K562 (cell line): ENCODE results near the gene TADA2A. TPM values are rescaled to one million over a fixed set of nuclear protein-coding genes. Genes with fewer than 3 reads are reported as not detected.
A peak's percentile ranks its signal among the peaks of the same experiment; 100 is the strongest.

Source experiments
- BACH1 ChIP-seq: fragments of 200-800 bp; sonication (Bioruptor generic); IDR thresholded peaks from 2 replicates; pipeline ENCODE4 v1.6.1; 2016; ENCODE audit warnings: missing genetic modification characterization, missing compliant biosample characterization
- BRD9 ChIP-seq: fragments of 450-650 bp; IDR thresholded peaks from 2 replicates; pipeline ENCODE4 v1.6.1; 2018; ENCODE audit warnings: low read depth; ENCODE audit not compliant: partially characterized antibody
- EZH2 ChIP-seq: IDR thresholded peaks from 2 replicates; pipeline ENCODE4 v1.6.1; 2012; ENCODE audit warnings: low read depth, mild to moderate bottlenecking, inconsistent platforms, low read length, borderline replicate concordance
- FOSL1 ChIP-seq: fragments of 200-800 bp; sonication (Bioruptor generic); conservative IDR thresholded peaks from 2 replicates; pipeline ENCODE4 v1.6.1; 2016; ENCODE audit warnings: missing genetic modification characterization, missing compliant biosample characterization
- GABPB1 ChIP-seq: sonication (generic); formaldehyde crosslinking; IDR thresholded peaks from 2 replicates; pipeline ENCODE4 v1.8.0; 2022; ENCODE audit warnings: mild to moderate bottlenecking, missing genetic modification reagents
- GATA2 ChIP-seq: sonication (generic); formaldehyde crosslinking; IDR thresholded peaks from 2 replicates; pipeline ENCODE4 v1.4.0; 2020; ENCODE audit warnings: mild to moderate bottlenecking, missing genetic modification reagents
- MCM2 ChIP-seq: fragments of 450-650 bp; IDR thresholded peaks from 2 replicates; pipeline ENCODE4 v1.6.1; 2017; ENCODE audit warnings: low read depth, mild to moderate bottlenecking
- MEF2D ChIP-seq: conservative IDR thresholded peaks from 2 replicates; pipeline ENCODE4 v1.6.1; 2016; ENCODE audit warnings: low read depth, missing genetic modification characterization, missing compliant biosample characterization
- PHB ChIP-seq: fragments of 250-450 bp; sonication (Bioruptor Pico); IDR thresholded peaks from 2 replicates; pipeline ENCODE4 v1.5.0; 2021
- TAF7 ChIP-seq: fragments of 450-650 bp; IDR thresholded peaks from 2 replicates; pipeline ENCODE4 v1.6.1; 2016; ENCODE audit warnings: missing genetic modification characterization, missing compliant biosample characterization
- XRCC4 ChIP-seq: IDR thresholded peaks from one replicate; pipeline ENCODE4 v1.6.1; 2011; ENCODE audit not compliant: insufficient read depth, insufficient read length; ENCODE audit errors: extremely low read depth
- ZNF324 ChIP-seq: fragments of 250-450 bp; sonication (Bioruptor Pico); IDR thresholded peaks from 2 replicates; pipeline ENCODE4 v1.4.0; 2020; ENCODE audit warnings: mild to moderate bottlenecking
- ZNF41 ChIP-seq: fragments of 250-450 bp; sonication (Bioruptor Pico); conservative IDR thresholded peaks from 2 replicates; pipeline ENCODE4 v1.4.0; 2020; ENCODE audit warnings: mild to moderate bottlenecking
- ZNF830 ChIP-seq: fragments of 250-450 bp; sonication (Bioruptor Pico); IDR thresholded peaks from 2 replicates; pipeline ENCODE4 v1.5.0; 2021; ENCODE audit warnings: mild to moderate bottlenecking
- polyA plus RNA-seq, 8 experiments: library from polyadenylated mRNA; depleted of rRNA in 4 of 8; stranded (reverse) in 5 of 8; unstranded in 3 of 8; fragments of >200 nt; fragmentation: Nextera tagmentation in 2 of 8; fragmentation: Illumina TruSeq in 1 of 8; extraction: Ambion mirVana in 2 of 8; extraction: Trizol in 1 of 8; gene quantifications; 2 replicates each; pipeline versions ENCODE4 v1.2.1 to v1.2.3, GENCODE V29; 2011 to 2014; ENCODE audit warnings: inconsistent platforms in 1 of 8, missing spikeins in 1 of 8
- total RNA-seq, 7 experiments: library from RNA; depleted of rRNA in 6 of 7; stranded (reverse); fragments of >200 nt in 6 of 7; fragmentation: Illumina TruSeq in 2 of 7; extraction: Trizol in 2 of 7; gene quantifications; 2 replicates each; pipeline versions ENCODE4 v1.2.1 to v1.2.3, GENCODE V29; 2011 to 2021; ENCODE audit warnings: low replicate concordance in 1 of 7
- TF ChIP-seq, protein P1 (sequence below): fragments of 450-650 bp; IDR thresholded peaks from 2 replicates; pipeline ENCODE4 v1.6.1; 2016; ENCODE audit warnings: low read depth
- TF ChIP-seq, protein P2 (sequence below): sonication (generic); formaldehyde crosslinking; IDR thresholded peaks from 2 replicates; pipeline ENCODE4 v1.8.0; 2022; ENCODE audit warnings: mild to moderate bottlenecking, missing genetic modification reagents
- TF ChIP-seq, protein P3 (sequence below), 2 experiments: fragments of 450-650 bp in 1 of 2; IDR thresholded peaks; 2 replicates each; pipeline ENCODE4 v1.6.1; 2011 to 2017; ENCODE audit warnings: low read depth in 2 of 2, antibody characterized with exemption in 1 of 2, borderline replicate concordance in 1 of 2, low read length in 1 of 2, mild to moderate bottlenecking in 1 of 2, mixed read lengths in 1 of 2; ENCODE audit not compliant: control insufficient read depth in 1 of 2

TADA2A gene
- total and polyA plus RNA-seq, 9 of the 15 experiments (the other 6 are each of a cell fraction or from before 2014, with no cell fraction given) = 13.8 to 37.7 (median 25.0) TPM

DNA sequence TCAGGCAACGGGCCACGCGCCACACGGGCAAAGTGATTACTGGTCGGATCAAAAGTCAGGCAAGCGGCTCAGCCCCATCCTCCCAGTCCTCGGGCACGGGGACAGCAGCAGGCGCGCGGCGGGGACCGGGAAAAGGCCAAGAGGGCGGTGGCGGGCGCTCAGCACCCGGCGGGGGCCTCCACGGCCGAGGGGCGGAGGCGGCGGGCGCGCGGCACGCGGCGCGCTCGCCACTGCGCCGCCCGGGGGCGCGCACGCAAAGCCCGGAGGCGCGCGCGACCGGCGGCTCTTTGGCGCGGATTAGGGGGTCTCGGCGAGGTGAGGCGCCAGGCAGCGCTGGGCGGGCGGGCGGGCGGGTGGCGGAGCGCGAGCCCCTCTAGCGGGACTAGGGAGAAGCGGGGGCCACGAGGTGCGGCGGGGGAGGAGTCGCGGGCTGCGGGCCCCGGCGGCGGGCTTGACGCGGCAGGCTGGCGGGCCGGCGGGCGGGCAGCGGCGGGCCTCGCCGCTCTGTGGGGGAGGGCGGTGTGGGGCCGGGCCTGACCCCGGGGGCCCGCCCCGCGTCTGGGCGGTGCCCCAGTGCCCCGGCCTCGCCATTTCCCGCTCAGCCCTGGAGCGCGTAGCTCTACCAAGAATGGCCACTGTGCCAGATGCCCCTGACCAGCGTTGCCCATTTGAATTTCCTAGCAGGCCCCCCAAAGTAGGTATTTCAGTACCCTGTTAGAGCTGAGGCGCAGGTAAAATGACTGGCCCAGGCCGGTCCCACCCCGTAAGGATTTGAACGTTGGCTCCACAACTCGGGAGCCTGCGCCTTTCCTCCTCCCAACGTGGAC lies at the start of gene TADA2A, which contains the start of gene ACACA (continued):
- TF ChIP-seq, protein P1, sequence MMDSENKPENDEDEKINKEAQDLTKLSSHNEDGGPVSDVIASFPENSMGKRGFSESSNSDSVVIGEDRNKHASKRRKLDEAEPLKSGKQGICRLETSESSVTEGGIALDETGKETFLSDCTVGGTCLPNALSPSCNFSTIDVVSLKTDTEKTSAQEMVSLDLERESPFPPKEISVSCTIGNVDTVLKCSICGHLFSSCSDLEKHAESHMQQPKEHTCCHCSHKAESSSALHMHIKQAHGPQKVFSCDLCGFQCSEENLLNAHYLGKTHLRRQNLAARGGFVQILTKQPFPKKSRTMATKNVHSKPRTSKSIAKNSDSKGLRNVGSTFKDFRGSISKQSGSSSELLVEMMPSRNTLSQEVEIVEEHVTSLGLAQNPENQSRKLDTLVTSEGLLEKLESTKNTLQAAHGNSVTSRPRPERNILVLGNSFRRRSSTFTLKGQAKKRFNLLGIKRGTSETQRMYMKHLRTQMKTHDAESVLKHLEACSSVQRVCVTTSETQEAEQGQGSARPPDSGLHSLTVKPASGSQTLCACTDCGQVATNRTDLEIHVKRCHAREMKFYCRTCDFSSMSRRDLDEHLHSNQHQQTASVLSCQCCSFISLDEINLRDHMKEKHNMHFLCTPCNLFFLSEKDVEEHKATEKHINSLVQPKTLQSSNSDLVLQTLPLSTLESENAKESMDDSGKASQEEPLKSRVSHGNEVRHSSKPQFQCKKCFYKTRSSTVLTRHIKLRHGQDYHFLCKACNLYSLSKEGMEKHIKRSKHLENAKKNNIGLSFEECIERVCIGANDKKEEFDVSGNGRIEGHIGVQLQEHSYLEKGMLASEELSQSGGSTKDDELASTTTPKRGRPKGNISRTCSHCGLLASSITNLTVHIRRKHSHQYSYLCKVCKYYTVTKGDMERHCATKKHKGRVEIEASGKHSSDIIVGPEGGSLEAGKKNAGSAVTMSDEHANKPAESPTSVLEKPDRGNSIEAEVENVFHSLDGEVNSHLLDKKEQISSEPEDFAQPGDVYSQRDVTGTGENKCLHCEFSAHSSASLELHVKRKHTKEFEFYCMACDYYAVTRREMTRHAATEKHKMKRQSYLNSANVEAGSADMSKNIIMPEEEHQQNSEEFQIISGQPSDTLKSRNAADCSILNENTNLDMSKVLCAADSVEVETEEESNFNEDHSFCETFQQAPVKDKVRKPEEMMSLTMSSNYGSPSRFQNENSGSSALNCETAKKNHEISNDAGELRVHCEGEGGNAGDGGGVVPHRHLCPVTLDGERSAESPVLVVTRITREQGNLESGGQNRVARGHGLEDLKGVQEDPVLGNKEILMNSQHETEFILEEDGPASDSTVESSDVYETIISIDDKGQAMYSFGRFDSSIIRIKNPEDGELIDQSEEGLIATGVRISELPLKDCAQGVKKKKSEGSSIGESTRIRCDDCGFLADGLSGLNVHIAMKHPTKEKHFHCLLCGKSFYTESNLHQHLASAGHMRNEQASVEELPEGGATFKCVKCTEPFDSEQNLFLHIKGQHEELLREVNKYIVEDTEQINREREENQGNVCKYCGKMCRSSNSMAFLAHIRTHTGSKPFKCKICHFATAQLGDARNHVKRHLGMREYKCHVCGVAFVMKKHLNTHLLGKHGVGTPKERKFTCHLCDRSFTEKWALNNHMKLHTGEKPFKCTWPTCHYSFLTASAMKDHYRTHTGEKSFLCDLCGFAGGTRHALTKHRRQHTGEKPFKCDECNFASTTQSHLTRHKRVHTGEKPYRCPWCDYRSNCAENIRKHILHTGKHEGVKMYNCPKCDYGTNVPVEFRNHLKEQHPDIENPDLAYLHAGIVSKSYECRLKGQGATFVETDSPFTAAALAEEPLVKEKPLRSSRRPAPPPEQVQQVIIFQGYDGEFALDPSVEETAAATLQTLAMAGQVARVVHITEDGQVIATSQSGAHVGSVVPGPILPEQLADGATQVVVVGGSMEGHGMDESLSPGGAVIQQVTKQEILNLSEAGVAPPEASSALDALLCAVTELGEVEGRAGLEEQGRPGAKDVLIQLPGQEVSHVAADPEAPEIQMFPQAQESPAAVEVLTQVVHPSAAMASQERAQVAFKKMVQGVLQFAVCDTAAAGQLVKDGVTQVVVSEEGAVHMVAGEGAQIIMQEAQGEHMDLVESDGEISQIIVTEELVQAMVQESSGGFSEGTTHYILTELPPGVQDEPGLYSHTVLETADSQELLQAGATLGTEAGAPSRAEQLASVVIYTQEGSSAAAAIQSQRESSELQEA = no peak
- TF ChIP-seq, protein P2, sequence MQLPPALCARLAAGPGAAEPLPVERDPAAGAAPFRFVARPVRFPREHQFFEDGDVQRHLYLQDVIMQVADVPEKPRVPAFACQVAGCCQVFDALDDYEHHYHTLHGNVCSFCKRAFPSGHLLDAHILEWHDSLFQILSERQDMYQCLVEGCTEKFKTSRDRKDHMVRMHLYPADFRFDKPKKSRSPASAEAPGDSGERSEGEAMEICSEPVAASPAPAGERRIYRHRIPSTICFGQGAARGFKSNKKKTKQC (CRISPR knock-in tag) = no peak
- TF ChIP-seq EZH2 (no peak), TAF7 (no peak), MEF2D (tag) (no peak), ZNF830 (no peak), GABPB1 (no peak), BACH1 (tag) (peak; percentile 38), XRCC4 (no peak), GATA2 (CRISPR knock-in tag) (no peak), ZNF41 (CRISPR knock-in tag) (0 out of 2 replicates have a peak, but pooled peaks have one; percentile 32), MCM2 (no peak), BRD9 (no peak), ZNF324 (CRISPR knock-in tag) (no peak), PHB (CRISPR knock-in tag) (no peak), FOSL1 (tag) (no peak)
- TF ChIP-seq, protein P3, sequence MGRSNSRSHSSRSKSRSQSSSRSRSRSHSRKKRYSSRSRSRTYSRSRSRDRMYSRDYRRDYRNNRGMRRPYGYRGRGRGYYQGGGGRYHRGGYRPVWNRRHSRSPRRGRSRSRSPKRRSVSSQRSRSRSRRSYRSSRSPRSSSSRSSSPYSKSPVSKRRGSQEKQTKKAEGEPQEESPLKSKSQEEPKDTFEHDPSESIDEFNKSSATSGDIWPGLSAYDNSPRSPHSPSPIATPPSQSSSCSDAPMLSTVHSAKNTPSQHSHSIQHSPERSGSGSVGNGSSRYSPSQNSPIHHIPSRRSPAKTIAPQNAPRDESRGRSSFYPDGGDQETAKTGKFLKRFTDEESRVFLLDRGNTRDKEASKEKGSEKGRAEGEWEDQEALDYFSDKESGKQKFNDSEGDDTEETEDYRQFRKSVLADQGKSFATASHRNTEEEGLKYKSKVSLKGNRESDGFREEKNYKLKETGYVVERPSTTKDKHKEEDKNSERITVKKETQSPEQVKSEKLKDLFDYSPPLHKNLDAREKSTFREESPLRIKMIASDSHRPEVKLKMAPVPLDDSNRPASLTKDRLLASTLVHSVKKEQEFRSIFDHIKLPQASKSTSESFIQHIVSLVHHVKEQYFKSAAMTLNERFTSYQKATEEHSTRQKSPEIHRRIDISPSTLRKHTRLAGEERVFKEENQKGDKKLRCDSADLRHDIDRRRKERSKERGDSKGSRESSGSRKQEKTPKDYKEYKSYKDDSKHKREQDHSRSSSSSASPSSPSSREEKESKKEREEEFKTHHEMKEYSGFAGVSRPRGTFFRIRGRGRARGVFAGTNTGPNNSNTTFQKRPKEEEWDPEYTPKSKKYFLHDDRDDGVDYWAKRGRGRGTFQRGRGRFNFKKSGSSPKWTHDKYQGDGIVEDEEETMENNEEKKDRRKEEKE (IDR thresholded peaks at IDR 0.05; ENCODE audit: borderline replicate concordance in 1 of 2, control insufficient read depth in 1 of 2, low read depth in 2 of 2, low read length in 1 of 2) = no peak
